ENCODE results near the gene ARFRP1. TPM values are rescaled to one million over a fixed set of nuclear protein-coding genes. Genes with fewer than 3 reads are reported as not detected.

ARFRP1 gene
- polyA plus RNA-seq, 3 donors, result 18.2 to 31.1 (median 20.7) TPM

- Mint-ChIP-seq H3K4me3 (no peak overlapping the region), H3K4me1 (no peaks in the 10 kb centered on the region), H3K27ac (no peak overlapping the region), H3K27me3 (ENCODE audit: low read depth in 3 of 3) (peaks cover 2 to 8% (median 2%) of the 10 kb centered on the region in 3 donors), H3K9me3 (no peaks in the 10 kb centered on the region), H3K36me3 (no peaks in the 10 kb centered on the region)
- Histone ChIP-seq H3K36me3 (replicated peaks in 1 of 2; ENCODE audit: control insufficient read depth in 1 of 2, insufficient read depth in 2 of 2, low read length in 2 of 2) (no peaks in the 10 kb centered on the region), H3K4me1 (ENCODE audit: control insufficient read depth in 1 of 2, insufficient read depth in 2 of 2, low read length in 2 of 2) (no peaks in the 10 kb centered on the region), H3K27me3 (ENCODE audit: control insufficient read depth in 2 of 2, insufficient read depth in 2 of 2, low read length in 2 of 2) (no peaks in the 10 kb centered on the region), H3K4me2 (replicated peaks; ENCODE audit: extremely low read depth, low read length, poor library complexity, severe bottlenecking) (no peak overlapping the region), H3K27ac (ENCODE audit: low read depth in 1 of 2, low read length in 2 of 2) (no peak overlapping the region), H3K9me3 (replicated peaks in 1 of 2; ENCODE audit: control insufficient read depth in 1 of 2, insufficient read depth in 1 of 2, low read length in 2 of 2) (no peaks in the 10 kb centered on the region), H3K9ac (ENCODE audit: insufficient read depth, low read length, poor library complexity, severe bottlenecking) (no peak overlapping the region), H2AFZ (ENCODE audit: insufficient read depth, low read depth, low read length, poor library complexity, severe bottlenecking) (no peak overlapping the region), H3K4me3 (replicated peaks in 1 of 3; ENCODE audit: low read depth in 2 of 3, low read length in 3 of 3) (no peak overlapping the region), H3K79me2 (ENCODE audit: insufficient read depth, low read length) (no peaks in the 10 kb centered on the region), H4K20me1 (ENCODE audit: insufficient read depth, low read length) (no peaks in the 10 kb centered on the region)
- no peak for DNase-seq
- intact Hi-C loops (cut with micrococcal nuclease), result no loop called here
- 92% methylated on average over 30 of the region's 45 CpGs for WGBS (ENCODE audit: insufficient coverage)
- TF ChIP-seq CTCF (IDR thresholded peaks at IDR 0.05), result no peak
Observed at GRCh38 chr20:63751471-63752271, 43.9 kb upstream of the ARFRP1 start.

GRCh38 chr20:63750807-63751470 is 43.2 kb upstream of the ARFRP1 start:
- no peaks in the 10 kb centered on the region for H3K79me2 ChIP-seq (ENCODE audit: insufficient read depth, low read length)
- 63% methylated on average over 21 of the region's 26 CpGs for WGBS (ENCODE audit: insufficient coverage)
- H3K27ac ChIP-seq (ENCODE audit: low read depth in 1 of 2, low read length in 2 of 2), result no peak overlapping the region
- intact Hi-C loops (cut with micrococcal nuclease), result no loop called here
- Mint-ChIP-seq H3K9me3 (no peaks in the 10 kb centered on the region), H3K4me1 (no peaks in the 10 kb centered on the region), H3K4me3 (no peak overlapping the region), H3K27ac (peak overlapping the region in 1 of 7 donors; percentile 26), H3K36me3 (no peaks in the 10 kb centered on the region), H3K27me3 (ENCODE audit: low read depth in 3 of 3) (peaks cover 2 to 8% (median 2%) of the 10 kb centered on the region in 3 donors)
- H3K4me2 ChIP-seq (replicated peaks; ENCODE audit: extremely low read depth, low read length, poor library complexity, severe bottlenecking), result no peak overlapping the region
- no peak for TF ChIP-seq CTCF (IDR thresholded peaks at IDR 0.05)
- H3K4me1 ChIP-seq (ENCODE audit: control insufficient read depth in 1 of 2, insufficient read depth in 2 of 2, low read length in 2 of 2), result no peaks in the 10 kb centered on the region
- no peaks in the 10 kb centered on the region for H3K36me3 ChIP-seq (replicated peaks in 1 of 2; ENCODE audit: control insufficient read depth in 1 of 2, insufficient read depth in 2 of 2, low read length in 2 of 2)
- H3K27me3 ChIP-seq (ENCODE audit: control insufficient read depth in 2 of 2, insufficient read depth in 2 of 2, low read length in 2 of 2), result no peaks in the 10 kb centered on the region
- DNase-seq, result no peak
- no peaks in the 10 kb centered on the region for H3K9me3 ChIP-seq (replicated peaks in 1 of 2; ENCODE audit: control insufficient read depth in 1 of 2, insufficient read depth in 1 of 2, low read length in 2 of 2)
- no peak overlapping the region for H2AFZ ChIP-seq (ENCODE audit: insufficient read depth, low read depth, low read length, poor library complexity, severe bottlenecking)
- no peak overlapping the region for H3K9ac ChIP-seq (ENCODE audit: insufficient read depth, low read length, poor library complexity, severe bottlenecking)
- no peaks in the 10 kb centered on the region for H4K20me1 ChIP-seq (ENCODE audit: insufficient read depth, low read length)
- H3K4me3 ChIP-seq (replicated peaks in 1 of 3; ENCODE audit: low read depth in 2 of 3, low read length in 3 of 3), result no peak overlapping the region

Data from CD14-positive monocyte (primary cell).